Keratinocyte (primary cell): ENCODE results near the gene ITPK1. TPM values are rescaled to one million over a fixed set of nuclear protein-coding genes. Genes with fewer than 3 reads are reported as not detected.

Experiments
- DNase-seq: peaks from one replicate; pipeline ENCODE4 v3.0.0-alpha.2; 2011; ENCODE audit warnings: low read depth, missing footprints, low spot score
- FAIRE-seq: peaks from 2 replicates; lab custom pipeline; 2011; peaks lifted over from hg19 to GRCh38; lab: Jason Lieb, UNC
- H2AFZ ChIP-seq: 2 replicates; pipeline ENCODE4 v1.6.0; 2012; ENCODE audit warnings: low read length, control low read depth, inconsistent platforms; ENCODE audit not compliant: control insufficient read depth
- H3K27ac ChIP-seq: 2 replicates; pipeline ENCODE4 v1.5.1; 2011; ENCODE audit warnings: low read length; ENCODE audit not compliant: control insufficient read depth, insufficient read depth
- H3K27me3 ChIP-seq: 3 replicates; pipeline ENCODE4 v1.6.0; 2011; ENCODE audit warnings: low read length; ENCODE audit not compliant: control insufficient read depth, insufficient read depth; ENCODE audit errors: extremely low read depth
- H3K36me3 ChIP-seq, 2 experiments: 2 replicates in 1 of 2; 3 replicates in 1 of 2; pipeline ENCODE4 v1.5.1; 2011; ENCODE audit warnings: low read length in 2 of 2, mild to moderate bottlenecking in 1 of 2; ENCODE audit not compliant: control insufficient read depth in 2 of 2, insufficient read depth in 2 of 2; ENCODE audit errors: extremely low read depth in 1 of 2
- H3K4me1 ChIP-seq: 3 replicates; pipeline ENCODE4 v1.5.1; 2011; ENCODE audit warnings: low read length; ENCODE audit not compliant: control insufficient read depth, insufficient read depth; ENCODE audit errors: extremely low read depth
- H3K4me2 ChIP-seq: 3 replicates; pipeline ENCODE4 v1.6.0; 2011; ENCODE audit warnings: low read depth, low read length; ENCODE audit not compliant: control insufficient read depth, insufficient read depth; ENCODE audit errors: extremely low read depth
- H3K4me3 ChIP-seq, 3 experiments: fragments of 200-600 bp in 1 of 3; sonication (generic) in 1 of 3; 2 replicates in 2 of 3; 3 replicates in 1 of 3; pipeline ENCODE4 v1.5.1; 2011 to 2016; ENCODE audit warnings: low read length in 3 of 3, mild to moderate bottlenecking in 3 of 3, control low read depth in 2 of 3, inconsistent platforms in 1 of 3, low read depth in 1 of 3, mixed read lengths in 1 of 3, mixed run types in 1 of 3, moderate library complexity in 1 of 3; ENCODE audit not compliant: control insufficient read depth in 2 of 3, insufficient read depth in 2 of 3; ENCODE audit errors: extremely low read depth in 1 of 3
- H3K79me2 ChIP-seq: 2 replicates; pipeline ENCODE4 v1.6.0; 2012; ENCODE audit warnings: low read length; ENCODE audit not compliant: control insufficient read depth, insufficient read depth
- H3K9ac ChIP-seq: 3 replicates; pipeline ENCODE4 v1.6.0; 2011; ENCODE audit warnings: low read length; ENCODE audit not compliant: control insufficient read depth, insufficient read depth; ENCODE audit errors: extremely low read depth
- H3K9me1 ChIP-seq: 3 replicates; pipeline ENCODE4 v1.6.0; 2011; ENCODE audit warnings: low read length; ENCODE audit not compliant: control insufficient read depth, insufficient read depth; ENCODE audit errors: extremely low read depth
- H3K9me3 ChIP-seq: 2 replicates; pipeline ENCODE4 v1.5.1; 2012; ENCODE audit warnings: low read depth, low read length; ENCODE audit not compliant: control insufficient read depth
- H4K20me1 ChIP-seq: 3 replicates; pipeline ENCODE4 v1.6.0; 2011; ENCODE audit warnings: low read length; ENCODE audit not compliant: control insufficient read depth, insufficient read depth; ENCODE audit errors: extremely low read depth
- EZH2 ChIP-seq: IDR thresholded peaks from one replicate; pipeline ENCODE4 v1.6.1; 2012; ENCODE audit warnings: inconsistent platforms, mild to moderate bottlenecking, low read length, moderate library complexity
- dilution Hi-C: fragments of 300-500 bp; cut with MboI; formaldehyde crosslinking; loops from one replicate; pipeline ENCODE4 v1.7.0; 2020; ENCODE audit warnings: low sequenced_read_pairs; ENCODE audit not compliant: extremely low pct_ligation_motif_present
- polyA plus RNA-seq, 5 experiments: library from polyadenylated mRNA; depleted of rRNA in 3 of 5; stranded (reverse) in 3 of 5; stranded (forward) in 1 of 5; unstranded in 1 of 5; fragments of >200 nt; gene quantifications; 1 replicate in 1 of 5; 2 replicates in 3 of 5; 3 replicates in 1 of 5; pipeline versions ENCODE4 v1.2.1 to v1.2.3, GENCODE V29; 2011 to 2012; ENCODE audit warnings: missing spikeins in 2 of 5, low read depth in 1 of 5, low replicate concordance in 1 of 5
- TF ChIP-seq, protein P1 (sequence below), 3 experiments: IDR thresholded peaks in 1 of 3; conservative IDR thresholded peaks in 1 of 3; optimal IDR thresholded peaks in 1 of 3; 2 replicates in 2 of 3; 3 replicates in 1 of 3; pipeline versions ENCODE3 to v1.5.1; 2011; ENCODE audit warnings: low read length in 3 of 3, mild to moderate bottlenecking in 3 of 3, moderate library complexity in 2 of 3, control low read depth in 1 of 3, inconsistent platforms in 1 of 3; ENCODE audit not compliant: insufficient read depth in 2 of 3; ENCODE audit errors: extremely low read depth in 1 of 3

Gene ITPK1
- polyA plus RNA-seq, 1 donor (not counting 4 experiments of a cell fraction or from before 2014, with no cell fraction given): 67.8 TPM

DNA sequence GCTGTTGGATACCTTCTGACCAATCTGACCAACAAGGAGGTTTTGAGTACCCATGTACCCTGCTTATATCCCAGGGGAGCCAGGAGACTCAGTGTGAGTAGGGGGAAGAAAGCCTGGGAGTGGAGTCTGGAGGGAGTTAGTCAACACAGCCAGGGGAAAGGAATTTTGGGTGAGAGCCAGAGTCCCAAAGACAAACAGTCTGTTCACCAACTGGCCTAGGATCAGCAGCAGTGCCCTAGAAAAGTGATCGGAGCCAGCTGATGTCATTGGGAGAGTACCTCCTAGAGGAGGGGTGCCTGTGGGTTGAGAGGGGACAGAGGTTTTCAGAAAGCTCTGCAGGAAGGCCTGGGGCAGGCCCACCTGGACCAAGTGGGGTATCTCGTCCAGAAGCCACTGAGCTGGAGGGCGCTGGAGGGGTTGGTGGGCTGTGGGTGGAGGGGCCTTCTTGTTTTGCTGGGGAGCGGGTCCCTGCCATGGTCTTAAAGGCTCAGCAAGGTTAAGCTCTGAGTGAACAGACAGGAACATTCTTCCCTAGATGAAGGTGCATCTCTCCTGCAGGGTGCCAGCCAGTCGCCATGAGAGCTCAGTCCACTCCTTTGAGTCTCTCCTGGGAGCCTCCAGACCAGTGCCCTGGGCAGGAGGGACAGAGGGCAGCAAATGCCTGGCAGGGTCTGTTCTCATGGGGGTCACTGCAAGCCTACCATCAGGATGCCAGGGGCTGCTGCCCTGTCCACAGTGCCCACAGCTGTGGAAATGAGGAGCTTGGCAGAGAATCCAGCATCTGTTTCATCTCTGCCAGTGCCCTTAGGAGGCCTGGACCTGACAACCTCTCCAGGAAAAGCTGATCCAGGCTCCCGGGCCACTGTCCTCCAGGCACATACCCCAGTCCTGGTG, 129.2 kb downstream of the ITPK1 start:
- dilution Hi-C loops: no loop called here
- no peak overlapping the region for H3K4me3 ChIP-seq
- H3K9ac ChIP-seq: no peak overlapping the region
- DNase-seq (no peak), FAIRE-seq (peak; percentile 51)
- H3K9me3 ChIP-seq: no peaks in the 10 kb centered on the region
- peaks cover 5% of the 10 kb centered on the region for H3K79me2 ChIP-seq
- no peaks in the 10 kb centered on the region for H4K20me1 ChIP-seq
- H3K36me3 ChIP-seq: peaks cover 3 to 16% of the 10 kb centered on the region in 2 experiments
- H3K4me1 ChIP-seq: peaks cover 39% of the 10 kb centered on the region
- no peak overlapping the region for H2AFZ ChIP-seq
- H3K27me3 ChIP-seq: no peaks in the 10 kb centered on the region
- TF ChIP-seq EZH2: no peak
- TF ChIP-seq, protein P1, sequence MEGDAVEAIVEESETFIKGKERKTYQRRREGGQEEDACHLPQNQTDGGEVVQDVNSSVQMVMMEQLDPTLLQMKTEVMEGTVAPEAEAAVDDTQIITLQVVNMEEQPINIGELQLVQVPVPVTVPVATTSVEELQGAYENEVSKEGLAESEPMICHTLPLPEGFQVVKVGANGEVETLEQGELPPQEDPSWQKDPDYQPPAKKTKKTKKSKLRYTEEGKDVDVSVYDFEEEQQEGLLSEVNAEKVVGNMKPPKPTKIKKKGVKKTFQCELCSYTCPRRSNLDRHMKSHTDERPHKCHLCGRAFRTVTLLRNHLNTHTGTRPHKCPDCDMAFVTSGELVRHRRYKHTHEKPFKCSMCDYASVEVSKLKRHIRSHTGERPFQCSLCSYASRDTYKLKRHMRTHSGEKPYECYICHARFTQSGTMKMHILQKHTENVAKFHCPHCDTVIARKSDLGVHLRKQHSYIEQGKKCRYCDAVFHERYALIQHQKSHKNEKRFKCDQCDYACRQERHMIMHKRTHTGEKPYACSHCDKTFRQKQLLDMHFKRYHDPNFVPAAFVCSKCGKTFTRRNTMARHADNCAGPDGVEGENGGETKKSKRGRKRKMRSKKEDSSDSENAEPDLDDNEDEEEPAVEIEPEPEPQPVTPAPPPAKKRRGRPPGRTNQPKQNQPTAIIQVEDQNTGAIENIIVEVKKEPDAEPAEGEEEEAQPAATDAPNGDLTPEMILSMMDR (optimal IDR thresholded peaks at IDR 0.05 in 1 of 3, IDR thresholded peaks at IDR 0.05 in 1 of 3, conservative IDR thresholded peaks at IDR 0.05 in 1 of 3; ENCODE audit: extremely low read depth in 1 of 3, insufficient read depth in 2 of 3, low read length in 3 of 3): no peak
- no peak overlapping the region for H3K27ac ChIP-seq
- H3K4me2 ChIP-seq: no peak overlapping the region
- no peaks in the 10 kb centered on the region for H3K9me1 ChIP-seq

DNA sequence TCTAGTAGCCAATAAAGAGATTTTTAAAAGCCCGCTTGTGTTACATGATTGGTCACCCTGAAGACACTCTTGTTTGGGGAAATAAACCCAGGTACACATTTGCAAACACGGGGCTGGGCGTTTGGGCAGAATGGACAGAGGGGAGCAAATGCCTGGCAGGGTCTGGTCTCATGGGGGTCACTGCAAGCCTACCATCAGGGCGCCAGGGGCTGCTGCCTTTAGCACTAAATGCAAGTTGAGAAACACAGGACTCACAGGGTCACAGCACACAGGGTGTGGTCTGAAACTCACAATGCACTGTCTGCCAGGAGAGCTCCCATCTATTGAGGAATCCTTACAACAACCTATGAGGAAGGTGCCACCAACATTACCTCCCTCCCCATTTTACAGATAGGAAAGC, 130.2 kb downstream of the ITPK1 start:
- Histone ChIP-seq H3K79me2 (peaks cover 5% of the 10 kb centered on the region), H3K9me1 (no peaks in the 10 kb centered on the region), H3K9me3 (no peaks in the 10 kb centered on the region), H4K20me1 (no peaks in the 10 kb centered on the region), H3K27ac (no peak overlapping the region), H3K27me3 (no peaks in the 10 kb centered on the region), H3K4me1 (peaks cover 39% of the 10 kb centered on the region), H3K4me3 (no peak overlapping the region), H2AFZ (no peak overlapping the region), H3K9ac (no peak overlapping the region), H3K36me3 (peaks cover 3 to 16% of the 10 kb centered on the region in 2 experiments), H3K4me2 (no peak overlapping the region)
- FAIRE-seq (no peak), DNase-seq (no peak)
- no peak for TF ChIP-seq EZH2
- TF ChIP-seq, protein P1 (optimal IDR thresholded peaks at IDR 0.05 in 1 of 3, IDR thresholded peaks at IDR 0.05 in 1 of 3, conservative IDR thresholded peaks at IDR 0.05 in 1 of 3; ENCODE audit: extremely low read depth in 1 of 3, insufficient read depth in 2 of 3, low read length in 3 of 3): no peak
- dilution Hi-C loops: no loop called here
